Uterus (tissue), 4 donors: ENCODE data around the gene KDELR3. TPM values are rescaled to one million over a fixed set of nuclear protein-coding genes. Genes with fewer than 3 reads are reported as not detected.

Experiments used
- DNase-seq, 2 donors: peaks; one replicate each; pipeline ENCODE4 v3.0.0-alpha.2; 2019 to 2020
- H3K27ac ChIP-seq, 2 donors: fragments of 200-600 bp; sonication (generic); 1 replicate in 1 of 2; 2 replicates in 1 of 2; pipeline ENCODE4 v1.5.1; 2016 to 2018
- H3K27me3 ChIP-seq, 2 donors: fragments of 200-600 bp; sonication (generic); one replicate each; pipeline ENCODE4 v1.5.1; 2018 to 2019; ENCODE audit warnings: control low read depth in 1 of 2
- H3K36me3 ChIP-seq, 2 donors: fragments of 200-600 bp; sonication (generic); one replicate each; pipeline ENCODE4 v1.5.1; 2019; ENCODE audit warnings: control low read depth in 1 of 2
- H3K4me1 ChIP-seq, 2 donors: fragments of 200-600 bp; sonication (generic); one replicate each; pipeline ENCODE4 v1.5.1; 2018 to 2019; ENCODE audit warnings: control low read depth in 1 of 2
- H3K4me3 ChIP-seq, 2 donors: fragments of 200-600 bp; sonication (generic); 1 replicate in 1 of 2; 2 replicates in 1 of 2; pipeline ENCODE4 v1.5.1; 2018 to 2019; ENCODE audit warnings: mild to moderate bottlenecking in 1 of 2
- H3K9me3 ChIP-seq, 2 donors: fragments of 200-600 bp; sonication (generic); one replicate each; pipeline ENCODE4 v1.5.1; 2019; ENCODE audit warnings: control low read depth in 1 of 2
- CTCF ChIP-seq, 4 experiments: fragments of 200-600 bp in 2 of 4; fragments of 450-650 bp in 2 of 4; sonication (generic) in 2 of 4; IDR thresholded peaks; one replicate each; pipeline ENCODE4 v1.5.1; 2016 to 2019; ENCODE audit warnings: antibody characterized with exemption in 4 of 4, mild to moderate bottlenecking in 2 of 4, moderate library complexity in 1 of 4
- POLR2A ChIP-seq, 2 donors: fragments of 450-650 bp; IDR thresholded peaks; one replicate each; pipeline ENCODE4 v1.6.1; 2016; ENCODE audit warnings: antibody characterized with exemption in 2 of 2, mild to moderate bottlenecking in 1 of 2, moderate library complexity in 1 of 2
- intact Hi-C: fragments of 100-400 bp; cut with DNase I; formaldehyde crosslinking; loops from one replicate; pipeline ENCODE4 v1.15.1; 2023; ENCODE audit warnings: low total_unique reads
- total RNA-seq, 4 donors: library from RNA; depleted of rRNA in 3 of 4; stranded (reverse); fragments of >200 nt in 3 of 4; gene quantifications; one replicate each; pipeline versions ENCODE4 v1.1.0 to v1.2.4, GENCODE V29; 2014 to 2023
- donor health status: DM: yes; HTN: yes; CAD: no.

Gene KDELR3
- total RNA-seq, 4 donors from 2014 or later: 0.77 to 43.1 (median 4.7) TPM; not detected in 1

- H3K27ac ChIP-seq: no peak overlapping the region
- intact Hi-C loops: no loop called here
Observed at GRCh38 chr22:38489142-38489541, 21.2 kb downstream of the KDELR3 start.

GRCh38 chr22:38489561-38490145 is 21.8 kb downstream of the KDELR3 start:
- H3K4me1 ChIP-seq: no peaks in the 10 kb centered on the region
- intact Hi-C loops: no loop called here
- peaks cover 0 to 3% of the 10 kb centered on the region in 2 donors for H3K36me3 ChIP-seq
- H3K27ac ChIP-seq: no peak overlapping the region
- H3K9me3 ChIP-seq: no peaks in the 10 kb centered on the region
- TF ChIP-seq POLR2A (IDR thresholded peaks at IDR 0.05) (no peak), CTCF (IDR thresholded peaks at IDR 0.05) (no peak)
- H3K27me3 ChIP-seq: no peaks in the 10 kb centered on the region
- no peak overlapping the region for H3K4me3 ChIP-seq
- no peak for DNase-seq

More at GRCh38 chr22:38489142-38489541, 21.2 kb downstream of the KDELR3 start:
- H3K27me3 ChIP-seq: no peaks in the 10 kb centered on the region
- TF ChIP-seq POLR2A (IDR thresholded peaks at IDR 0.05) (no peak), CTCF (IDR thresholded peaks at IDR 0.05) (no peak)
- H3K9me3 ChIP-seq: no peaks in the 10 kb centered on the region
- H3K4me3 ChIP-seq: no peak overlapping the region
- H3K4me1 ChIP-seq: no peaks in the 10 kb centered on the region
- no peak for DNase-seq
- peaks cover 0 to 3% of the 10 kb centered on the region in 2 donors for H3K36me3 ChIP-seq

GRCh38 chr22:38490475-38490874 is 22.6 kb downstream of the KDELR3 start:
- peaks cover 0 to 3% of the 10 kb centered on the region in 2 donors for H3K36me3 ChIP-seq
- H3K9me3 ChIP-seq: no peaks in the 10 kb centered on the region
- TF ChIP-seq POLR2A (IDR thresholded peaks at IDR 0.05): no peak
- TF ChIP-seq CTCF (IDR thresholded peaks at IDR 0.05): no peak
- no peak for DNase-seq
- H3K4me3 ChIP-seq: no peak overlapping the region
- H3K4me1 ChIP-seq: no peaks in the 10 kb centered on the region
- no peaks in the 10 kb centered on the region for H3K27me3 ChIP-seq
- H3K27ac ChIP-seq: peak overlapping the region; percentile 12 to 46
- intact Hi-C loops: no loop called here

GRCh38 chr22:38490915-38491314 is 23.0 kb downstream of the KDELR3 start:
- DNase-seq: peak; percentile 68 to 73
- Histone ChIP-seq H3K4me3 (no peak overlapping the region), H3K4me1 (no peaks in the 10 kb centered on the region)

More at GRCh38 chr22:38490915-38491314, 23.0 kb downstream of the KDELR3 start:
- Histone ChIP-seq H3K9me3 (no peaks in the 10 kb centered on the region), H3K27ac (peak overlapping the region; percentile 12 to 46), H3K36me3 (peaks cover 0 to 3% of the 10 kb centered on the region in 2 donors), H3K27me3 (no peaks in the 10 kb centered on the region)
- intact Hi-C loops: no loop called here
- TF ChIP-seq POLR2A (IDR thresholded peaks at IDR 0.05) (no peak), CTCF (IDR thresholded peaks at IDR 0.05) (no peak)
